NCI-H2196 treated with DMSO at 0.1 percent for 48 hours (cell line): ENCODE results near the gene GNPDA2.
"Not testable (repeated sequence)": the region's sequence is repeated elsewhere in the genome, so short reads cannot be mapped to it uniquely, and the experiment has no call there.

Experiments used
- DNase-seq: peaks from one replicate; lab custom pipeline; 2025; ENCODE audit not compliant: unreplicated experiment; lab: John Stamatoyannopoulos, UW

GNPDA2 gene

DNA sequence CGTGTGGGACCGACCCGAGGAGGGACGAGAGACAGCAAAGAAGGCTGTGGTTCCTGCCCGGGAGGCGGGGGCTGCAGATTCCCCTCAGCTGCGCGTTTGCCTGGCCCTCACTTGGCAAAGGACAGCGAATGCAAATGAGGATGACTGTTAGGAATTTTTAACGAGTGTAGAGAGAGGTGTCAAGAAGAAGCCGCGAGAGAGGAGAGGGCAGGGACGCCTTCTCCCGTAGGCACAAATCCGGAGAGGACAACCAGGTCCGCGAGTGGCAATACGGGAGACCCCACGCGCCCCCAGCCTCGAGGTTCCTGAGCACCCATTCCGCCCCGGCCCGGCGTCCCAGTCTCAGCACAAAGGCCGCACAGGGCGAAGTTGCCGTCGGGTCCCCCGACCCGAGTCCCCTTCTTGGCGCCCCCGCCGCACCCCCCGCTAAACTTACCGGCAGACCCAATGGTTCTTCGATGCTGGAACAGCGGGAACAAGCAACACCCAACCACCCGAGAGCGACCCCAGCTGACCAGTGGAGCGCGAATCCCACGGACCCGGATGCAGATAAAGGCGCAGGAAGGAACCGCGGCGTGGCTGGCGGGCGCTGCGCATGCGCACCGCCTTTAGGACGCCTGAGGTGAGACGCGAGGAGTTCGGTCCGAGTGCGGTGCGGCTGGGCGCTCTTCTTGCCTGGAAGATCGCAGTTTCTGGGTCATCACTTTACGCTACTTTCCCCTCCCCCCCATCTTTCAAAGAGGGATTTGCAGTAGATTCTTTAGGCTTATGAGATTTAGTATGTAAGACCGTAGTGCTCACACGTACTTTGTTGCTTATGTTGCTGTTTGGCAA, at the start of gene GNPDA2:
Gene GNPDA2 (minus strand): TSS at position 519 of the 834 bp plus-strand sequence. CDS start 4,349 bp downstream, outside the sequence.
- peak; percentile 75 for DNase-seq

- no peak for DNase-seq
These were observed 46.0 kb upstream of the GNPDA2 start for GRCh38 chr4:44772340-44772739.

DNA sequence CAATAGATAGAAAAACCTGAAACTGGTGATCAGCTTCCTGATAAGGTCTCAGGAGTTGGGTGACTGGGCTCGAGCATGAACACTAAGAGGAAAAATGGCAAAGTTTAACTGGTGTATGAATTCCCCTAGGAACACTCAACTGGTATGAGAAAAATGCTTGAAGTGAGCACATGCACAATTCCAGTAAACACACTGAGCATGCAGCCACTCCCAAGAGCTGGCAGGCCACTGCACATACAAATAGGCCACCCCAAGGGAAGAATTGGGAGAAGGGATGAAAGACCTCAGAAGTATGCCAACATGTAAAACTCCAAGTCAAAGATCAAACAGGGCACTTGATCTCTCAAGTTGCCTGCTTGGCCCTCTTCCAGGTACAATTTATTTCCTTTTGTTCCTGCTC, 45.4 kb upstream of the GNPDA2 start:
- DNase-seq = no peak

DNA sequence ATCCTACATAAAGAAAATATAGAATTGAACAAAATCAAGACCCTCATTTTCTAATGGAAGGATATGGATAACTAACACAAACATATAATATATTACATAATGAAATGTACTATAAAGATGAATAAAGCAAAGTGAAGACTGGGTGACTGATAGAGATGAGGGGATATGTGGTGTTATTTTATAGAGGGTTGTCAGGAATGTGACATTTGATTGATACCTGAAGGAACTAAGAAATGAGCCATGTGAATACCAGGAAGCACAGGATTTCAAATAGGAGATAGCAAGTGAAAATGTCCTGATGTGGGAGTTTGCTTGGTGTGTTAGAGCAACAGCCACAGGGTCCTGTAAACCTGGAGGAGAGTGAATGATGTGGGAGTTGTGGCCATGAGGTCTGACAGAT, 40.1 kb upstream of the GNPDA2 start:
- DNase-seq = no peak

DNA sequence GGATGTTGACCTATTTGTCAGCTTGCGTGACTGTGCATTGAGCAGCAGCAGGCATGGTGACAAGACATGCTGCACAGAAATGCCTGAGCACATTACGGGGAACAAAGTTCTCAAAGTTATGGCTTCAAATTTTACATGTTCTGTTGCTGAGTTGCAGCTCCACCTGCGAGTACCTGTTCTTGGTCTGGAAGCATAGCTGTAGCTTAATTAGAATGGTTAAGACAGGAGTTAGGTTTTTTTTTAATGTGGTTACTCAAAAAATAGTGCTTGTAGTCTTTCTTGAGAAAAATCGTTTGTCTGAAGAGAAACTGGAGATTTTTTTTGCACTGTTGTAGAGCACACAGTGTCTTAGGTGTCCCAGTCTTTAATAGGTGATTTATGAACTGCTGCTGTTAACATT, 38.8 kb upstream of the GNPDA2 start:
- DNase-seq = no peak

- no peak for DNase-seq
These were observed 35.0 kb upstream of the GNPDA2 start for GRCh38 chr4:44761306-44761705.

DNA sequence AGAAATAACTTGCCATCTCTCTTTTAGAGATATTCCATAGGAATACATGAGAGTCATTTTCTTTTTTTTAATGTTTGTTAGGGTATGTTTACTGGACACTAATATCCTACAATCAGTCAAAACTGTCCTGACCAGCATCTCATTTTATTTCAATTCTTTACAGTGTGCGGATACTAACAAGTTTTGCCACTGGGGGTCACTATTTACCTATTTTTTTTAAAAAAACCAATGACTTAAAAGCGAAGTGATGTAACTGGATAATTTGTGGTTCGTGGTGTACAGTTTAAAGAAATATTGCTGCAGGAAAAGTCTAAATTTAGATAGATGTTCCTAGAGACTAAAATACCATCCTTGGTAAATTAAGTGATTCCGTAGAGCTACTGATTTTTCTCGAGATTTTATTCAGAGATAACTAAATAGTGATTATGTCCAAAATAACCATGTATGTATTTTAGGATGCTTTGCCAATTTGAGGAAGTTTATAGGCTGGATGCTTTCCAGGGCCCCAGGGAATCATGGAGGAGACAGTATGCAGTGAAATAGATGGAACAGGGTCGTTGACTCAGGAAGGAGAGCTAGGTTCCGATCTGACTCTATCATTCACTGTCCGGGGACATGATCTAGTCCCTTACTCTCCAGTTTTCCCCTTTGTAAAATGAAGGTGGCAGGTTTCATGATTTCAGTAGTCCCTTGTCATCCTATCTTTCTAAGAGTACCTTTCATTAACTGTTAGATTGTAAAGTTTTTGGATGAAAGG, 34.0 kb upstream of the GNPDA2 start:
- DNase-seq = peak; percentile 2

DNA sequence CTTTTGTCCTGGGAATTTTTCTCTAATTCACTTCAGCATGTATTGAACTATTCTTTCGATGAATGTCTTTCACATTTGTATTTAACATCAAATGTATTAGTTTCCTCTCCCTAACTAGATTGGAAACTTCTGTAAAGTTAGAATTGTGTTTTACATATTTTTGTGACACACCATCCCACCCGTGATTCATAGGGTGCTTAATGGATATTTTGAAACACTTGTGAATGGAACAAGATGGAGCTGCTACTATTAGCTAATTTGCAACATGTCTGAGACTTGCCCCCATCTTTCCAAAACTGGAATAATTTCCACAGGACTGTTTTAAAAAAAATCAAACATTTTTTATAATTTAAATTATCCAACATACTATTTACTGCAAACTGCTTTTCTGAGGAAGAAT, 30.2 kb upstream of the GNPDA2 start:
- DNase-seq = no peak

- DNase-seq = no peak
These were observed 13.8 kb upstream of the GNPDA2 start for GRCh38 chr4:44740201-44740600.

GRCh38 chr4:44738615-44739014, 12.3 kb upstream of the GNPDA2 start:
- no peak for DNase-seq

- DNase-seq = no peak
These were observed 10.5 kb upstream of the GNPDA2 start for GRCh38 chr4:44736900-44737299.

DNA sequence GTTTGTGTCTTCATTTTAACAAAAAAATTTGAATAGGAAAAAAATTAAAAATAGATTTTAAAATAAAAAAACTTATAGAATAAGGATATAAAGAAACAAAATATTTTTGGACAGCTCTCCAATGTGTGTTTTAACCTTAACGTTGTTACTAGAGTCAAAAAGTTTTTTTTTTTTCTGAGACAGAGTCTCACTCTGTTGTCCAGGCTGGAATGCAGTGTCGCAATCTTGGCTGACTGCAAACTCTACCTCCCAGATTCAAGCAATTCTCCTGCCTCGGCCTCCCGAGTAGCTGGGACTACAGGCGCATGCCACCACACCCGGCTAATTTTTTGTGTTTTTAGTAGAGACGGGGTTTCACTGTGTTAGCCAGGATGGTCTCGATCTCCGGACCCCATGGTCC, 2.3 kb upstream of the GNPDA2 start:
- not testable (repeated sequence) for DNase-seq

DNA sequence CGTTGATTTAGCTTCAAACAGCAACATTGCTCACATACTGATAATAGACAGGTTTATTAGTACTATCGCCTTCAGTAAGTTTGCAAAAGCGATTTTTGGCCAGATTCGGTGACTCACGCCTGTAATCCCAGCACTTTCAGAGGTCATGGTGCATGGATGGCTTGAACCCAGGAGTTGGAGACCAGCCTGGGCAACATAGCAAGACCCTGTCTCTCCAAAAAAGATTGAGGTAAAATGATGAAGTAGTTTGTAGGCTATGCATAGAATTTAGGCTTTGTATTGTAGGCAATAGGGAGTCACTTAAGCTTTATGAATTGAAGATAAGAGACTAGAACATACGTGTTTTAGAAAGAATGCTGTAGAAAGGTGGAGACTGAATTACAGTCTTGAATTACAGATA, 1.1 kb upstream of the GNPDA2 start:
- no peak for DNase-seq

DNA sequence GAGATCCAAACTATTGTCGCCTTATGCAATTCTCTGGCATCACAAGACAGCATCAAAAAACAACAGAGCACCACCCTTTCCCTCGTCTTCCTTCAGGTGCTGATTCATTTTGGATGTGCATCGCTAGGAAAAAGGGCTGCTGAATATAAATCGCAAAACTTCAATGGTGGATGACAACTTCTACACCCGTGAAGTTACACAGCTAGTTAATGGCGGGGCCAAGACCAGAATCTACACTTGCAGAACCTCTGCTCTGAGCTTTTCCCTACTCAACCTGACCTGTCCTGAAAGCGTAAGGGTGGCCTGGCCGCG, 674 bp downstream of the GNPDA2 start:
- DNase-seq = no peak

GRCh38 chr4:44725166-44725565, 1.2 kb downstream of the GNPDA2 start:
- no peak for DNase-seq

DNA sequence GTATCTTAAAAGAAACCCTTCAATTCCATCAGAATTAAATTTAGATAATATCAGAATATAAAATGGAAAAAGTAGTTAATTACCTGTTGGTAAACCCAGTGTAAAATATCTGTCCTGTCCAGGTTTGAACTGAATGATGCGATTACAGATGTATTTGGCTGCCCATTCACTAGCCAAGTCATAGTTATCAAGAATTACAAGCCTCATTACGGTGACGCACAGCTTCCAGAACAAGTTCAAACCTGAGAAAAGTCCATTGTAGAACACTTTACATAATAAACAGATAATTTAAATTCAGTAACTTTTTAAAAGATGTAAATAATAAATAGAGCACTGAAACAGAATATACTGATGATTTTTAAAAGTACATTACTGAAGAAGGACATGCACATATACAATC, 4.4 kb downstream of the GNPDA2 start:
- no peak for DNase-seq

- no peak for DNase-seq
These were observed 6.0 kb downstream of the GNPDA2 start for GRCh38 chr4:44720371-44720770.

- no peak for DNase-seq
These were observed 9.8 kb downstream of the GNPDA2 start for GRCh38 chr4:44716597-44716996.

DNA sequence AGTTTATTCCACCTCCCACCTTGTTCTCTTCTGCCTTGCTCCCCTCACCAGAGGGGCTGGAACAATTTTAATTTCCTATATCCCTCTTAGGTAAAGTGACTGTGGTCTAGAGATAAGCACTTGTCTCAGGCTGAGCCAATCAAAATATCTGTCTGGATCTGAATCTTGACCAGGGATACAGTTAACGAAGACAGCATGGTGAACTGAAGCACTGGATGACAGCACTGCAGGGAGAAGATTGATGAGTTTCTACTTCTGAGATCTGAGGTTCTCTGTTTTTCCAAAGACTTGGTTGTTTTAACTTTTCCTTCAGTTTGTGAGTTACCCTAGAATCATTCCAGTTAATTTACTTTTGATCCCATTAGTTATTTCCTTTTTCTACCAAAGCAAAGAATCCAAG, 13.2 kb downstream of the GNPDA2 start:
- DNase-seq = no peak

DNA sequence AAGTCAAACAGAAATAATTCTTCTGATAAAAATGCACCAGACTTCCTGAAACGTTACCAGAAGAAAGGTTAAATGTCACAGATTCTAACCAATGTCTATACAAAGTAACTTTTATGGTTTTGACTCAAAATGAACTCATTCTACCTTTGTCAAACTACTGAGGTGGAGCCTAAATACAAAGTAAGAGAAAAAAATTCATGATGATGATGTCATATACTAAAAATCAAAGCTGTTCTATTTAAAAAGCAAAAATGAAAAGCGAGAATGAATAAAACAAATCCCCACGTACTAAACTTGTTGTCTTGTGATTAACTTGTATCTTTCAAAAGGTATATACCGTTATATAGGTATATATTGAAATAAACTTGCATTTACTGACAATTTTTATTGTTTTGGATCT, 21.7 kb downstream of the GNPDA2 start:
- no peak for DNase-seq

- no peak for DNase-seq
These were observed 25.3 kb downstream of the GNPDA2 start for GRCh38 chr4:44701037-44701436.

DNA sequence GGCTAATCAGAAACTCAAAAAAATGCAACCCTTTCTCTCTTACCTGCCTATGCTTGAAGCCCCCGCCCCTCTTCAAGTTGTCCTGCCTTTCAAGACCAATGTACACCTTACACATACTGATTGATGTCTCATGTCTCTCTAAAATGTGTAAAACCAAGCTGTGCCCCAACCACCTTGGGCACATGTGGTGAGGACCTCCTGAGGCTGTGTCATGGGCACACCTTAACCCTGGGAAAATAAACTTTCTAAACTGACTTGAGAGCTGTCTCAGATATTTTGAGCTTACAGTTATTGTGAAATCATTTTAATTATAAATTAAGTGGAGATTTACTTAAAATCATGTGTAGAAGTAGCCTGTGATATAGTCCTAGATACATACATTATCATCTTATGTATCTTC, 25.9 kb downstream of the GNPDA2 start:
- no peak for DNase-seq

GRCh38 chr4:44684648-44685047, 41.7 kb downstream of the GNPDA2 start:
- no peak for DNase-seq
